Prostate gland (tissue), 2 donors: ENCODE measurements around the gene KRTAP2-1. TPM values are rescaled to one million over a fixed set of nuclear protein-coding genes. Genes with fewer than 3 reads are reported as not detected.
"Not testable (repeated sequence)": the region's sequence is repeated elsewhere in the genome, so short reads cannot be mapped to it uniquely, and the experiment has no call there.

Experiments used
- DNase-seq: peaks from one replicate; pipeline ENCODE4 v3.0.0-alpha.2; 2019; ENCODE audit warnings: low spot score
- H3K27ac ChIP-seq, 2 donors: fragments of 200-600 bp; sonication (generic); 2 replicates each; pipeline ENCODE4 v1.5.1; 2017 to 2019
- H3K27me3 ChIP-seq: fragments of 200-600 bp; sonication (generic); replicated peaks from 2 replicates; pipeline ENCODE4 v1.5.1; 2019; ENCODE audit not compliant: insufficient read depth
- H3K36me3 ChIP-seq, 2 donors: fragments of 200-600 bp; sonication (generic); 1 replicate in 1 of 2; 2 replicates in 1 of 2; pipeline versions ENCODE4 v1.5.1 to v1.8.1; 2017 to 2019
- H3K4me1 ChIP-seq: fragments of 200-600 bp; sonication (generic); replicated peaks from 2 replicates; pipeline ENCODE4 v1.5.1; 2019
- H3K4me3 ChIP-seq, 2 donors: fragments of 200-600 bp; sonication (generic); 2 replicates each; pipeline ENCODE4 v1.5.1; 2017 to 2019
- H3K9me3 ChIP-seq: fragments of 200-600 bp; sonication (generic); 2 replicates; pipeline ENCODE4 v1.5.1; 2017
- POLR2A ChIP-seq: fragments of 450-650 bp; IDR thresholded peaks from one replicate; pipeline ENCODE4 v1.6.1; 2016; ENCODE audit warnings: antibody characterized with exemption, mild to moderate bottlenecking
- POLR2AphosphoS5 ChIP-seq: sonication (generic); formaldehyde crosslinking; IDR thresholded peaks from one replicate; pipeline ENCODE4 v1.6.1; 2017; ENCODE audit warnings: antibody characterized with exemption
- WGBS: methylation state at CpG from one replicate; pipeline ENCODE4 v1.1.5; 2018; 5-methylcytosine and 5-hydroxymethylcytosine counted together
- intact Hi-C: fragments of 100-400 bp; cut with DNase I; formaldehyde crosslinking; loops from one replicate; pipeline ENCODE4 v1.14.2; 2022
- total RNA-seq, 2 donors: library from RNA; depleted of rRNA; stranded (reverse); fragments of >200 nt; gene quantifications; one replicate each; pipeline ENCODE4 v1.1.0, GENCODE V29; 2016
- TF ChIP-seq, protein P1 (sequence below), 4 experiments: fragments of 200-600 bp in 2 of 4; fragments of 450-650 bp in 2 of 4; sonication (generic) in 2 of 4; IDR thresholded peaks; 1 replicate in 3 of 4; 2 replicates in 1 of 4; pipeline ENCODE4 v1.5.1; 2016 to 2019; ENCODE audit warnings: antibody characterized with exemption in 4 of 4, mild to moderate bottlenecking in 2 of 4, moderate library complexity in 2 of 4

Gene KRTAP2-1, protein sequence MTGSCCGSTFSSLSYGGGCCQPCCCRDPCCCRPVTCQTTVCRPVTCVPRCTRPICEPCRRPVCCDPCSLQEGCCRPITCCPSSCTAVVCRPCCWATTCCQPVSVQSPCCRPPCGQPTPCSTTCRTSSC
- total RNA-seq: not detected

DNA sequence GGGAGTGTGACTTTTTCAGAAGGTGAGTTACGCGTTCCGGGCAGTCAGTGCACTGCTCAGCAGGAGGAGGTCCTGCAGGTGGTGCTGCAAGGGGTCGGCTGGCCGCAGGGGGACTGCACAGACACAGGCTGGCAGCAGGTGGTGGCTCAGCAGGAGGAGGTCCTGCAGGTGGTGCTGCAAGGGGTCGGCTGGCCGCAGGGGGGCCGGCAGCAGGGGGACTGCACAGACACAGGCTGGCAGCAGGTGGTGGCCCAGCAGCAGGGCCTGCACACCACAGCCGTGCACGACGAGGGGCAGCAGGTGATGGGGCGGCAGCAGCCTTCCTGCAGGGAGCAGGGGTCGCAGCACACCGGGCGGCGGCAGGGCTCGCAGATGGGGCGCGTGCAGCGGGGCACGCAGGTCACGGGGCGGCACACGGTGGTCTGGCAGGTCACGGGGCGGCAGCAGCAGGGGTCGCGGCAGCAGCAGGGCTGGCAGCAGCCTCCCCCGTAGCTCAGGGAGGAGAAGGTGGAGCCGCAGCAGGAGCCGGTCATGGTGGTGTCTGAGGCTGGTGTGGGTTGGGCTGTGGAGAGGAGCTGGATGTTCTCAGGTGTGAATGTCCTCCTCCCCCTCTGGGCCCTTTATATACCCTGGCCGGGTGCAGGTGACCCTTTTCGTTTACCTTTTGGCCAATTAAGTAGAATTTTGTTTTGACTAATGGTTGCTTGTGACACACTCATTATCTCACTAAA is at the start of gene KRTAP2-1:
TSS of gene KRTAP2-1 (minus strand) at position 582 of the 731 bp plus-strand sequence. CDS start at position 533, 49 bp downstream.
- not testable (repeated sequence) for DNase-seq

GRCh38 chr17:41096055-41096454 is 48.9 kb upstream of the KRTAP2-1 start:
- Histone ChIP-seq H3K36me3 (no peaks in the 10 kb centered on the region), H3K9me3 (no peaks in the 10 kb centered on the region), H3K27me3 (no peaks in the 10 kb centered on the region), H3K4me3 (no peak overlapping the region), H3K27ac (no peak overlapping the region), H3K4me1 (no peaks in the 10 kb centered on the region)
- 84% methylated on average over 7 of the region's 7 CpGs for WGBS
- intact Hi-C loops: no loop called here
- TF ChIP-seq, protein P1, sequence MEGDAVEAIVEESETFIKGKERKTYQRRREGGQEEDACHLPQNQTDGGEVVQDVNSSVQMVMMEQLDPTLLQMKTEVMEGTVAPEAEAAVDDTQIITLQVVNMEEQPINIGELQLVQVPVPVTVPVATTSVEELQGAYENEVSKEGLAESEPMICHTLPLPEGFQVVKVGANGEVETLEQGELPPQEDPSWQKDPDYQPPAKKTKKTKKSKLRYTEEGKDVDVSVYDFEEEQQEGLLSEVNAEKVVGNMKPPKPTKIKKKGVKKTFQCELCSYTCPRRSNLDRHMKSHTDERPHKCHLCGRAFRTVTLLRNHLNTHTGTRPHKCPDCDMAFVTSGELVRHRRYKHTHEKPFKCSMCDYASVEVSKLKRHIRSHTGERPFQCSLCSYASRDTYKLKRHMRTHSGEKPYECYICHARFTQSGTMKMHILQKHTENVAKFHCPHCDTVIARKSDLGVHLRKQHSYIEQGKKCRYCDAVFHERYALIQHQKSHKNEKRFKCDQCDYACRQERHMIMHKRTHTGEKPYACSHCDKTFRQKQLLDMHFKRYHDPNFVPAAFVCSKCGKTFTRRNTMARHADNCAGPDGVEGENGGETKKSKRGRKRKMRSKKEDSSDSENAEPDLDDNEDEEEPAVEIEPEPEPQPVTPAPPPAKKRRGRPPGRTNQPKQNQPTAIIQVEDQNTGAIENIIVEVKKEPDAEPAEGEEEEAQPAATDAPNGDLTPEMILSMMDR (IDR thresholded peaks at IDR 0.05): no peak
- TF ChIP-seq POLR2A (no peak), POLR2AphosphoS5 (no peak)
- no peak for DNase-seq

More for the DNA sequence above, at the start of gene KRTAP2-1:
- H3K27ac ChIP-seq, H3K4me3 ChIP-seq, intact Hi-C loops, H3K36me3 ChIP-seq, H3K27me3 ChIP-seq, H3K9me3 ChIP-seq, H3K4me1 ChIP-seq: not testable (repeated sequence)
- WGBS: 70% methylated on average over 10 of the region's 33 CpGs

DNA sequence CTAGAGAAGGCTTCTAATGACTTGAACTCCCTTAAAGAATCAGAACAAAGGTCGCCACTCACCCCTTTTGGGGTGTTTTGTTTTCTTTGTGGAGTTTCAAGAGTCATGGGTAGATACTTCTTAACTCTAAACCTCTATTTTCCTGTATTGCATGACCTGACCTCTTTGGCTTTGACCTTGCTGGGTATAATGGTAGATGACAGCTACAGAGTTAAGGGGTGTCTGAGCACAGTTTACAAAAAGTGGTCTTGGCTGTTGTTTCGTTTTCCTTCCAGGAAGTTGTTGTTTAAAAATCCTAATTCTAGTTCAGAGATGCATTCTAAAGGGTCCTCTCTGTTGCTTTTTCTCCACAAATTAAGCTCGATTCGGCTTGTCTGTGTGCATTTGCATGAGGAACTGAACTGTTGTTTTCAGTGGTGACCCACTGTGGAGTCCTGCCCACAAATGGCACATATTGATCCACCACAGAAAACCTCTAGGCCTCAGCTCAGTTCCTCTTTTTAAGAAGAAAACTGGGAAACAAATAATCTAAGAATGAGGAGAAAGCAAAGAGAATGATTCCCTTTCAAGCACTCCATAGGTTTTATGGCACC is 41.7 kb upstream of the KRTAP2-1 start:
- H3K4me1 ChIP-seq, H3K9me3 ChIP-seq, H3K27ac ChIP-seq, DNase-seq, H3K36me3 ChIP-seq, H3K4me3 ChIP-seq, intact Hi-C loops, H3K27me3 ChIP-seq: not testable (repeated sequence)
- 68% methylated on average over 4 of the region's 4 CpGs for WGBS

DNA sequence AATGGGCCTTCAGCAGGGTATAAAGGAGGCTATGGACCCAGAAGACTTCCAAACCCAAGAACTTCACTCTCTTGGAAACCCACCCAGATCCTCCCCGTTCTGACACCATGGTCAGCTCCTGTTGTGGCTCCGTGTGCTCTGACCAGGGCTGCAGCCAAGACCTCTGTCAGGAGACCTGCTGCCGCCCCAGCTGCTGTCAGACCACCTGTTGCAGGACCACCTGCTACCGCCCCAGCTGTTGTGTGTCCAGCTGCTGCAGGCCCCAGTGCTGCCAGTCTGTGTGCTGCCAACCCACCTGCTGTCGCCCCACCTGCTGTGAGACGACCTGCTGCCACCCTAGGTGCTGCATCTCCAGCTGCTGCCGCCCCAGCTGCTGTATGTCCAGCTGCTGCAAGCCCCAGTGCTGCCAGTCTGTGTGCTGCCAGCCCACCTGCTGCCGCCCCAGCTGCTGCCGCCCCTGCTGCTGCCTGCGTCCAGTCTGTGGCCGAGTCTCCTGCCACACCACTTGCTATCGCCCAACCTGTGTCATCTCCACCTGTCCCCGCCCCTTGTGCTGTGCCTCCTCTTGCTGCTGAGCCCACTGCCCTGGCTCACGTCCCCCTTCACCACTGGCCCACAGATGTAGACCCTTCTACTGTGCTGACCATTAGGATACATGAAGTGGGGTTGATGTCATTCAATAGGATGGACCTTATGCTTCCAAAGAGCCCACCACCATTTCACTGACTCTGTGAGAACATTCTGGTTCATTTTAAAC is 37.2 kb upstream of the KRTAP2-1 start, which contains the start of gene KRTAP4-7:
TSS of gene KRTAP4-7 (plus strand) at position 51 of the 757 bp plus-strand sequence. CDS start at position 108, 57 bp downstream.
- H3K4me3 ChIP-seq, H3K4me1 ChIP-seq, intact Hi-C loops, H3K36me3 ChIP-seq, DNase-seq, H3K27me3 ChIP-seq, H3K27ac ChIP-seq, H3K9me3 ChIP-seq: not testable (repeated sequence)
- WGBS: 98% methylated on average over 6 of the region's 14 CpGs

DNA sequence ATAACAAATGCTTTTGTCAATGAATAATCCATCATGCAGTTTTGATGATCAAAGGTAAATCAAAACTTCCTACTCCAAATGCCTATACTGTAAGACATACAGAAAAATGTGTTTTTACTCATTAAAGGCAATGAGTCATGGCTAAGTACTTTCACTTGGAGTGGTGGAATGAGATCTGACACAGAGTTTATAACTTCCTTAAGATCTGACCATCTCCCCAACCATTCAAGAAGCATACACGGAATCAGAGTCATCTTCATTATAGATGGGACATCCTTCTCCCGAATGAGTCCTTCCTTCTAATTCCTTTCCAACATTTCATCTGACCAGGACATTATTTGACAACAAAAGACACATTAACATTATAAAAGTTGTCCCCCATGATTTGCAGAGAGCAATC is 36.3 kb upstream of the KRTAP2-1 start:
- H3K27me3 ChIP-seq, H3K36me3 ChIP-seq, DNase-seq, H3K9me3 ChIP-seq, H3K4me1 ChIP-seq, H3K27ac ChIP-seq, intact Hi-C loops, H3K4me3 ChIP-seq: not testable (repeated sequence)
- WGBS: 73% methylated on average over 2 of the region's 2 CpGs

- TF ChIP-seq POLR2AphosphoS5 (no peak), POLR2A (no peak)
- TF ChIP-seq, protein P1 (IDR thresholded peaks at IDR 0.05): no peak
- 45% methylated on average over 4 of the region's 4 CpGs for WGBS
- no peaks in the 10 kb centered on the region for H3K4me1 ChIP-seq
- no peaks in the 10 kb centered on the region for H3K36me3 ChIP-seq
- no peaks in the 10 kb centered on the region for H3K9me3 ChIP-seq
- no peak overlapping the region for H3K4me3 ChIP-seq
- intact Hi-C loops: no loop called here
- H3K27ac ChIP-seq: no peak overlapping the region
- H3K27me3 ChIP-seq: no peaks in the 10 kb centered on the region
- no peak for DNase-seq
Observed at GRCh38 chr17:41082626-41083025, 35.5 kb upstream of the KRTAP2-1 start.
